K562 (cell line): ENCODE results near the gene FGF16. TPM values are rescaled to one million over a fixed set of nuclear protein-coding genes. Genes with fewer than 3 reads are reported as not detected.

ENCODE experiments used
- ATAC-seq: fragments of 200-7000 bp; cut with Tn5 transposase; 3 replicates; pipeline ENCODE4 v1.9.1; 2020; ENCODE audit warnings: moderate library complexity
- BruUV-seq: library from RNA; stranded (reverse); fragments of 400-500 nt; replicated peaks from 2 replicates; lab custom pipeline; 2021; lab: Mats Ljungman, UMichigan
- CTCF ChIA-PET: fragments of 300-600 bp; formaldehyde crosslinking; extraction: SDS; loops from one replicate; lab custom pipeline; 2021; ENCODE audit warnings: low intra/inter-chr PET ratio; lab: Yijun Ruan, JAX
- POLR2A ChIA-PET: fragments of 300-600, 350-650 bp; sonication (Branson Sonifier 250); formaldehyde crosslinking; extraction: SDS; loops from one replicate; lab custom pipeline; 2021; ENCODE audit warnings: antibody characterized with exemption, inconsistent platforms; lab: Yijun Ruan, JAX
- DNase-seq, 4 experiments: peaks; one replicate each; pipeline versions ENCODE4 v3.0.0 to v3.0.0-alpha.2; 2011 to 2018; ENCODE audit warnings: low spot score in 3 of 4, mixed read lengths in 3 of 4; ENCODE audit errors: extremely low read depth in 1 of 4
- FAIRE-seq: peaks from 2 replicates; lab custom pipeline; 2011; peaks lifted over from hg19 to GRCh38; lab: Jason Lieb, UNC
- H2AFZ ChIP-seq: 2 replicates; pipeline ENCODE4 v1.6.0; 2011; ENCODE audit warnings: low read depth, low read length, control low read depth, inconsistent platforms
- H3K27ac ChIP-seq: fragments of 200-600 bp; 3 replicates; pipeline ENCODE4 v1.8.0; 2011; ENCODE audit warnings: low read depth, mild to moderate bottlenecking, control low read depth, inconsistent platforms, low read length, moderate library complexity, mixed read lengths; ENCODE audit errors: extremely low read depth
- H3K27me3 ChIP-seq, 2 experiments: fragments of 300-600 bp in 1 of 2; 2 replicates in 1 of 2; 3 replicates in 1 of 2; pipeline versions ENCODE4 v1.6.0 to v1.8.0; 2011; ENCODE audit warnings: inconsistent platforms in 2 of 2, low read length in 2 of 2, mild to moderate bottlenecking in 1 of 2, mixed read lengths in 1 of 2, moderate library complexity in 1 of 2; ENCODE audit not compliant: control insufficient read depth in 2 of 2, insufficient read depth in 2 of 2
- H3K36me3 ChIP-seq: fragments of 300-600 bp; 3 replicates; pipeline ENCODE4 v1.8.0; 2011; ENCODE audit warnings: mild to moderate bottlenecking, low read length, inconsistent platforms; ENCODE audit not compliant: control insufficient read depth, insufficient read depth
- H3K4me1 ChIP-seq, 2 experiments: fragments of 200-600 bp in 1 of 2; replicated peaks in 1 of 2; 2 replicates in 1 of 2; 3 replicates in 1 of 2; pipeline versions ENCODE4 v1.5.1 to v1.8.0; 2011; ENCODE audit warnings: inconsistent platforms in 2 of 2, low read length in 2 of 2, mild to moderate bottlenecking in 1 of 2, mixed read lengths in 1 of 2, moderate library complexity in 1 of 2; ENCODE audit not compliant: control insufficient read depth in 2 of 2, insufficient read depth in 2 of 2
- H3K4me2 ChIP-seq: 2 replicates; pipeline ENCODE4 v1.6.1; 2011; ENCODE audit warnings: low read length, control low read depth, inconsistent platforms, mixed read lengths; ENCODE audit not compliant: insufficient read depth
- H3K4me3 ChIP-seq: fragments of 200-600 bp; sonication (generic), shearing (Covaris generic); 2 replicates; pipeline ENCODE4 v1.5.1; 2016; ENCODE audit warnings: control low read depth, inconsistent platforms
- H3K79me2 ChIP-seq: fragments of 200-600 bp; 3 replicates; pipeline ENCODE4 v1.8.0; 2011; ENCODE audit warnings: low read length, inconsistent platforms; ENCODE audit not compliant: control insufficient read depth, insufficient read depth
- H3K9ac ChIP-seq, 2 experiments: 2 replicates each; pipeline versions ENCODE4 v1.6.0 to v1.6.1; 2011; ENCODE audit warnings: low read depth in 2 of 2, low read length in 2 of 2, control low read depth in 1 of 2, inconsistent platforms in 1 of 2, mild to moderate bottlenecking in 1 of 2, mixed read lengths in 1 of 2; ENCODE audit not compliant: insufficient read depth in 1 of 2
- H3K9me1 ChIP-seq: one replicate; pipeline ENCODE4 v1.6.0; 2011; ENCODE audit warnings: inconsistent platforms, mild to moderate bottlenecking, low read length, moderate library complexity; ENCODE audit not compliant: control insufficient read depth, insufficient read depth
- H3K9me3 ChIP-seq: replicated peaks from 2 replicates; pipeline ENCODE4 v1.5.1; 2011; ENCODE audit warnings: low read depth, low read length, inconsistent platforms; ENCODE audit not compliant: control insufficient read depth, insufficient read depth
- H4K20me1 ChIP-seq: replicated peaks from 2 replicates; pipeline ENCODE4 v1.6.1; 2011; ENCODE audit warnings: low read length, inconsistent platforms, mixed read lengths; ENCODE audit not compliant: control insufficient read depth, insufficient read depth
- HDAC2 ChIP-seq: fragments of 450-650 bp; IDR thresholded peaks from 2 replicates; pipeline ENCODE4 v1.6.1; 2016; ENCODE audit warnings: mild to moderate bottlenecking
- JUND ChIP-seq, 2 experiments: IDR thresholded peaks; 2 replicates in 1 of 2; 3 replicates in 1 of 2; pipeline ENCODE4 v1.6.1; 2011; ENCODE audit warnings: borderline replicate concordance in 2 of 2, low read depth in 2 of 2, low read length in 2 of 2, improper control_type of control experiment in 1 of 2, missing biosample characterization in 1 of 2, missing genetic modification characterization in 1 of 2, missing genetic modification reagents in 1 of 2
- MYBL2 ChIP-seq, 2 experiments: fragments of 450-650 bp in 1 of 2; sonication (generic) in 1 of 2; formaldehyde crosslinking in 1 of 2; IDR thresholded peaks; 2 replicates each; pipeline versions ENCODE4 v1.6.1 to v1.8.1; 2017 to 2022; ENCODE audit warnings: borderline replicate concordance in 1 of 2, inconsistent platforms in 1 of 2, low read depth in 1 of 2, mild to moderate bottlenecking in 1 of 2, missing genetic modification reagents in 1 of 2, moderate library complexity in 1 of 2
- WGBS: fragments of 100-300 bp; shearing (Covaris generic); methylation state at CpG from one replicate; pipeline ENCODE4 v1.1.6; 2016; ENCODE audit warnings: low coverage, mixed read lengths; ENCODE audit not compliant: insufficient coverage; ENCODE audit errors: missing lambda C conversion rate; 5-methylcytosine and 5-hydroxymethylcytosine counted together
- in situ Hi-C: fragments of 300-500 bp; cut with MboI; formaldehyde crosslinking; loops from 4 replicates; pipeline ENCODE4 v1.15.0; 2018; ENCODE audit warnings: inconsistent platforms, mixed read lengths
- intact Hi-C: fragments of 100-400 bp; cut with micrococcal nuclease; formaldehyde crosslinking; loops from 2 replicates; pipeline ENCODE4 v1.14.2; 2022
- polyA plus RNA-seq, 8 experiments: library from polyadenylated mRNA; depleted of rRNA in 4 of 8; stranded (reverse) in 5 of 8; unstranded in 3 of 8; fragments of >200 nt; fragmentation: Nextera tagmentation in 2 of 8; fragmentation: Illumina TruSeq in 1 of 8; extraction: Ambion mirVana in 2 of 8; extraction: Trizol in 1 of 8; gene quantifications; 2 replicates each; pipeline versions ENCODE4 v1.2.1 to v1.2.3, GENCODE V29; 2011 to 2014; ENCODE audit warnings: inconsistent platforms in 1 of 8, missing spikeins in 1 of 8
- total RNA-seq, 7 experiments: library from RNA; depleted of rRNA in 6 of 7; stranded (reverse); fragments of >200 nt in 6 of 7; fragmentation: Illumina TruSeq in 2 of 7; extraction: Trizol in 2 of 7; gene quantifications; 2 replicates each; pipeline versions ENCODE4 v1.2.1 to v1.2.3, GENCODE V29; 2011 to 2021; ENCODE audit warnings: low replicate concordance in 1 of 7
- TF ChIP-seq, protein P1 (sequence below), 2 experiments: fragments of 450-650 bp in 1 of 2; sonication (generic) in 1 of 2; formaldehyde crosslinking in 1 of 2; IDR thresholded peaks in 1 of 2; conservative IDR thresholded peaks in 1 of 2; 2 replicates each; pipeline versions ENCODE4 v1.6.1 to v1.8.1; 2016 to 2023; ENCODE audit warnings: mild to moderate bottlenecking in 2 of 2, moderate library complexity in 2 of 2, inconsistent platforms in 1 of 2, missing genetic modification reagents in 1 of 2

FGF16 gene
- total and polyA plus RNA-seq, 9 of the 15 experiments (the other 6 are each of a cell fraction or from before 2014, with no cell fraction given), result not detected

DNA sequence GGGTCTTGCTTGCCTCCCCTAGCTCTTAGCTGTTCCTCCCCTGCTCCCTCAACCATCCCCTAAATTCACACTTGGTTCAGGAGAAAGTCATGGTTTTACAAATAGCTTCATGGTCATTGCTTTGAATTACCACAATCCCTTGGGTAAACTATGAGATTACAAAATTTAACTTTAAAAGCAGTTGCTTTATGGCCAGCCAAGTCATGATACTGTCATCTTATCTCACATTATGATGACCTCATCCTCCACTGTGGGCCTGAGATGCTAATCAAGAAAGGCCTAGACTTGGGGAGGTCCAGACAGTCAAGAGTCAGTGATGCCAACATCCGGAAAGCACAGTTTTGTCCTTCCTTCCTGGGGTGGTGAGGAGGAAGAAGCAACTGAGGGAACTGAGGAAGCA lies 10.5 kb upstream of the FGF16 start:
- H3K4me2 ChIP-seq, result no peak overlapping the region
- H3K36me3 ChIP-seq, result no peaks in the 10 kb centered on the region
- H3K9ac ChIP-seq, result no peak overlapping the region
- intact Hi-C loops, result loop anchor here (10.0 kb wide), 1 partner anchor 158 kb away; no protein-coding TSS in a partner anchor
- no TSS peak for BruUV-seq
- no peak overlapping the region for H3K27ac ChIP-seq
- no peaks in the 10 kb centered on the region for H3K79me2 ChIP-seq
- no peak overlapping the region for H2AFZ ChIP-seq
- ATAC-seq, result no peak
- in situ Hi-C loops, result no loop called here
- H3K4me3 ChIP-seq, result no peak overlapping the region
- H3K9me3 ChIP-seq, result no peaks in the 10 kb centered on the region
- FAIRE-seq, result no peak
- H4K20me1 ChIP-seq, result no peaks in the 10 kb centered on the region
- CTCF ChIA-PET, result no interaction called here
- 10% methylated on average over 1 of the region's 1 CpG for WGBS
- no peaks in the 10 kb centered on the region for H3K4me1 ChIP-seq
- POLR2A ChIA-PET, result no interaction called here
- TF ChIP-seq JUND (IDR thresholded peaks at IDR 0.05; ENCODE audit: borderline replicate concordance, low read depth, low read length) (peak; percentile 24; the same call in 1 of the 2 replicates), JUND (tag; IDR thresholded peaks at IDR 0.05; ENCODE audit: borderline replicate concordance, low read depth, low read length) (peak; percentile 40; the same call in 1 of the 3 replicates), HDAC2 (no peak), MYBL2 (IDR thresholded peaks at IDR 0.05; ENCODE audit: low read depth) (no peak), MYBL2 (CRISPR knock-in tag; IDR thresholded peaks at IDR 0.05; ENCODE audit: borderline replicate concordance) (no peak)
- TF ChIP-seq, protein P1, sequence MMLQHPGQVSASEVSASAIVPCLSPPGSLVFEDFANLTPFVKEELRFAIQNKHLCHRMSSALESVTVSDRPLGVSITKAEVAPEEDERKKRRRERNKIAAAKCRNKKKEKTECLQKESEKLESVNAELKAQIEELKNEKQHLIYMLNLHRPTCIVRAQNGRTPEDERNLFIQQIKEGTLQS (IDR thresholded peaks at IDR 0.05), result peak; percentile 49; the same call in 1 of the 2 replicates
- TF ChIP-seq, protein P1 (CRISPR knock-in tag; conservative IDR thresholded peaks at IDR 0.05), result no peak
- H3K9me1 ChIP-seq, result no peaks in the 10 kb centered on the region
- DNase-seq, result no peak
- no peaks in the 10 kb centered on the region for H3K27me3 ChIP-seq
